Nephron progenitor cell (in vitro differentiated cells): ENCODE results near the gene DPP6.

ENCODE experiments used
- DNase-seq: peaks from one replicate; pipeline ENCODE4 v3.0.0; 2021
- H3K27ac Mint-ChIP-seq: 2 replicates; pipeline ENCODE4 v1.8.0; 2021; ENCODE audit warnings: mild to moderate bottlenecking, moderate library complexity, mixed read lengths
- H3K27me3 Mint-ChIP-seq: 2 replicates; pipeline ENCODE4 v1.8.0; 2021; ENCODE audit warnings: mild to moderate bottlenecking, low read depth, mixed read lengths; ENCODE audit not compliant: poor library complexity
- H3K36me3 Mint-ChIP-seq: 2 replicates; pipeline ENCODE4 v1.8.0; 2021; ENCODE audit warnings: low read depth, mixed read lengths
- H3K4me1 Mint-ChIP-seq: 2 replicates; pipeline ENCODE4 v1.8.0; 2021; ENCODE audit warnings: mixed read lengths
- H3K4me3 Mint-ChIP-seq: 2 replicates; pipeline ENCODE4 v1.8.0; 2021; ENCODE audit warnings: mild to moderate bottlenecking, moderate library complexity, mixed read lengths
- H3K9me3 Mint-ChIP-seq: 2 replicates; pipeline ENCODE4 v1.8.0; 2021; ENCODE audit warnings: mild to moderate bottlenecking, moderate library complexity, mixed read lengths
- CTCF ChIP-seq: fragments of 200-600 bp; sonication (generic); IDR thresholded peaks from 2 replicates; pipeline ENCODE4 v1.5.0; 2021; ENCODE audit warnings: antibody characterized with exemption

The DPP6 gene

DNA sequence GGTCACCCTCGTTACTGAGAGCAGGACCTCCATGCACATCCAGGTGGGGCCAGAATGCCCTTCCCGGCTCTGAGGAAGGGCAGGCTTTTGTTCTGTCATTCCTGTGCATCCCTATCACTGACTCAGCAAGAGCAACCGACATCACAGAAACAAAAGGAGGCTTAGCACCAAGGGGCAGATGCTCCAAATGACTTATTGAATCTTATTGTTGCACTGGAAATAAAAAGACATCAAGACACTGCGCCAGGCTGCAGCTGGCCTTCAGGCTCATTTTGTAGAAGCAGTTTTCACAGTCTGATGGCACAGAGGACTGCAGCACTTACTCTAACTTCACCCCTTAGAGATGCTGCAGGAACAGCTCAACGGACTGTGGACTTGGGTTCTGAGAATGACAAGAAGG is 824.3 kb downstream of the DPP6 start:
- Mint-ChIP-seq H3K36me3 (no peaks in the 10 kb centered on the region), H3K9me3 (no peaks in the 10 kb centered on the region), H3K27ac (no peak overlapping the region), H3K27me3 (peaks cover 10% of the 10 kb centered on the region), H3K4me1 (no peaks in the 10 kb centered on the region), H3K4me3 (no peak overlapping the region)
- no peak for TF ChIP-seq CTCF
- DNase-seq = no peak

- H3K36me3 Mint-ChIP-seq = no peaks in the 10 kb centered on the region
- no peak overlapping the region for H3K27ac Mint-ChIP-seq
- no peak for TF ChIP-seq CTCF
- H3K4me3 Mint-ChIP-seq = no peak overlapping the region
- DNase-seq = no peak
- H3K27me3 Mint-ChIP-seq = peaks cover 7% of the 10 kb centered on the region
- no peaks in the 10 kb centered on the region for H3K9me3 Mint-ChIP-seq
- H3K4me1 Mint-ChIP-seq = no peaks in the 10 kb centered on the region
Measured at GRCh38 chr7:154877031-154877430, 824.8 kb downstream of the DPP6 start.

DNA sequence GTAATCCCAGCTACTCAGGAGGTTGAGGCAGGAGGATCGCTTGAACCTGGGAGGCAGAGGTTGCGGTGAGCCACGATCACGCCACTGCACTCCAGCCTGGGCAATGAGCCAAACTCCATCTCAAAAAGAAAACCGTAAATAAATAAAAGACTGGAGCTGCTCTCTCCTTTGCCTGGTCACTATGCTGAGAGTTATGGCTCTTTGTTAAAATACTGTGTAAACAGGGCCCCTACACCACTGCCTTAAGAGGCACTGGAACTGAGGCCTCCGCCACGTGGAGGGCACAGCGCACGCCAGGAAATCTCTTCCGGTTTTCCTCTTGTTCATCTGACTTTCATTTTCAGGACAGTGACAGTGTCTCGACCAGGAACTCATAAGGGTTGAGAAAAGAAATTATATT is 827.4 kb downstream of the DPP6 start:
- TF ChIP-seq CTCF = no peak
- no peaks in the 10 kb centered on the region for H3K9me3 Mint-ChIP-seq
- peaks cover 7% of the 10 kb centered on the region for H3K27me3 Mint-ChIP-seq
- H3K27ac Mint-ChIP-seq = no peak overlapping the region
- H3K4me3 Mint-ChIP-seq = no peak overlapping the region
- H3K4me1 Mint-ChIP-seq = no peaks in the 10 kb centered on the region
- H3K36me3 Mint-ChIP-seq = no peaks in the 10 kb centered on the region
- no peak for DNase-seq

GRCh38 chr7:154880513-154880912 is 828.3 kb downstream of the DPP6 start:
- no peaks in the 10 kb centered on the region for H3K36me3 Mint-ChIP-seq
- H3K27ac Mint-ChIP-seq = no peak overlapping the region
- no peaks in the 10 kb centered on the region for H3K4me1 Mint-ChIP-seq
- no peak for DNase-seq
- peaks cover 7% of the 10 kb centered on the region for H3K27me3 Mint-ChIP-seq
- H3K9me3 Mint-ChIP-seq = no peaks in the 10 kb centered on the region
- no peak overlapping the region for H3K4me3 Mint-ChIP-seq
- TF ChIP-seq CTCF = no peak

- Mint-ChIP-seq H3K4me3 (no peak overlapping the region), H3K27me3 (peaks cover 7% of the 10 kb centered on the region), H3K27ac (no peak overlapping the region)
Measured at GRCh38 chr7:154881026-154881425, 828.8 kb downstream of the DPP6 start.

More at GRCh38 chr7:154881026-154881425, 828.8 kb downstream of the DPP6 start:
- Mint-ChIP-seq H3K9me3 (no peaks in the 10 kb centered on the region), H3K4me1 (no peaks in the 10 kb centered on the region), H3K36me3 (no peaks in the 10 kb centered on the region)
- DNase-seq = no peak
- no peak for TF ChIP-seq CTCF
